Measurements from ENCODE around the gene CCDC71L.

The CCDC71L gene

GRCh38 chr7:106613279-106613678 lies 47.7 kb downstream of the CCDC71L start:
- TF ChIP-seq, protein P1, sequence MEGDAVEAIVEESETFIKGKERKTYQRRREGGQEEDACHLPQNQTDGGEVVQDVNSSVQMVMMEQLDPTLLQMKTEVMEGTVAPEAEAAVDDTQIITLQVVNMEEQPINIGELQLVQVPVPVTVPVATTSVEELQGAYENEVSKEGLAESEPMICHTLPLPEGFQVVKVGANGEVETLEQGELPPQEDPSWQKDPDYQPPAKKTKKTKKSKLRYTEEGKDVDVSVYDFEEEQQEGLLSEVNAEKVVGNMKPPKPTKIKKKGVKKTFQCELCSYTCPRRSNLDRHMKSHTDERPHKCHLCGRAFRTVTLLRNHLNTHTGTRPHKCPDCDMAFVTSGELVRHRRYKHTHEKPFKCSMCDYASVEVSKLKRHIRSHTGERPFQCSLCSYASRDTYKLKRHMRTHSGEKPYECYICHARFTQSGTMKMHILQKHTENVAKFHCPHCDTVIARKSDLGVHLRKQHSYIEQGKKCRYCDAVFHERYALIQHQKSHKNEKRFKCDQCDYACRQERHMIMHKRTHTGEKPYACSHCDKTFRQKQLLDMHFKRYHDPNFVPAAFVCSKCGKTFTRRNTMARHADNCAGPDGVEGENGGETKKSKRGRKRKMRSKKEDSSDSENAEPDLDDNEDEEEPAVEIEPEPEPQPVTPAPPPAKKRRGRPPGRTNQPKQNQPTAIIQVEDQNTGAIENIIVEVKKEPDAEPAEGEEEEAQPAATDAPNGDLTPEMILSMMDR (IDR thresholded peaks at IDR 0.05; ENCODE audit: low read depth, low read length), result no peak
- H3K4me3 ChIP-seq (replicated peaks in 1 of 2; ENCODE audit: low read depth in 2 of 2, low read length in 2 of 2), result no peak overlapping the region
- no peak for DNase-seq (ENCODE audit: low read depth in 2 of 2)

GRCh38 chr7:106612432-106612831 lies 48.5 kb downstream of the CCDC71L start:
- H3K4me3 ChIP-seq (replicated peaks in 1 of 2; ENCODE audit: low read depth in 2 of 2, low read length in 2 of 2), result no peak overlapping the region
- TF ChIP-seq, protein P1 (IDR thresholded peaks at IDR 0.05; ENCODE audit: low read depth, low read length), result no peak
- DNase-seq (ENCODE audit: low read depth in 2 of 2), result no peak

DNA sequence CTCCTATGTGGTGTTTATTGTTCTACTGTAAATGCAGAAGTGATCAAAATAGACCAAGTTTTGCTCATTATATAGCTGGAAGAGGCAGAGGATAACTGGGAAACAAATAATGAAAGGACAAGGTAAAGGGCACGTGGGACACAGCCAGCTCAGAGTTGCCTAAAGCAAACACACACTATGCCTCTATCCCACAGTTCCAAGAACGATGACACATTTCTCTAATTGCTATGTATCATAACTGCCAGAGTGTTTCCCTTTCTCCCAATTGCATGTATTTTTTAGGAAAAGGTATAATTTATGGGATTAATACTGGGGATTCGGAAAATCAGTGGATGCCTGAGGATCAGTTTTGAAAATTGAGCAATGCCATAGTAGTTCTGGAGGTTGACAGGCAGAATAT lies 49.0 kb downstream of the CCDC71L start:
- DNase-seq (ENCODE audit: low read depth in 2 of 2), result peak in 1 of 2 donors; percentile 28
- TF ChIP-seq, protein P1 (IDR thresholded peaks at IDR 0.05; ENCODE audit: low read depth, low read length), result no peak
- H3K4me3 ChIP-seq (replicated peaks in 1 of 2; ENCODE audit: low read depth in 2 of 2, low read length in 2 of 2), result no peak overlapping the region

GRCh38 chr7:106610996-106611886 lies 49.7 kb downstream of the CCDC71L start:
- no peak overlapping the region for H3K4me3 ChIP-seq (replicated peaks in 1 of 2; ENCODE audit: low read depth in 2 of 2, low read length in 2 of 2)
- peak in 1 of 2 donors; percentile 61 for DNase-seq (ENCODE audit: low read depth in 2 of 2)
- TF ChIP-seq, protein P1 (IDR thresholded peaks at IDR 0.05; ENCODE audit: low read depth, low read length), result no peak

- TF ChIP-seq, protein P1 (IDR thresholded peaks at IDR 0.05; ENCODE audit: low read depth, low read length), result no peak
- peak; percentile 86 to 94 for DNase-seq (ENCODE audit: low read depth in 2 of 2)
- H3K4me3 ChIP-seq (replicated peaks in 1 of 2; ENCODE audit: low read depth in 2 of 2, low read length in 2 of 2), result no peak overlapping the region
These were observed 51.5 kb downstream of the CCDC71L start for GRCh38 chr7:106609416-106609815.

DNA sequence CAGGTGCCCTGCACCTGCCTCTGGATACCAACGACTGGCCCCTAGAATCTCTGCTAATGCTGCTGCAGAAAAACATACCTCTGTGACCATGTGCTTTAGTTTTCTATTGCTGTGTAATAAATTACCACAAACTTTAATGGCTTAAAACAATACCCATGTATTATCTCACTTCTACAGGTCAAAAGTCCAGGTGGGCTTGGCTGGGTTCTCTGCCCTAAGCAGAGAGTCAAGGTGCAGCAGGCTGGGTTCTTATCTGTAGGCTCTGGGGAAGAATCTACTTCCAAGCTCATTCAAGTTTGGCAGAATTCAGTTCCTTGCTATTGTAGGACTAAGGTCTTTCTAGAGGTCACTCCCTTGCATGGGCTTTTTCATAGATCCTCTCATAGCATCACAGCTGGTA lies 52.3 kb downstream of the CCDC71L start:
- H3K4me3 ChIP-seq (replicated peaks in 1 of 2; ENCODE audit: low read depth in 2 of 2, low read length in 2 of 2), result no peak overlapping the region
- no peak for DNase-seq (ENCODE audit: low read depth in 2 of 2)
- TF ChIP-seq, protein P1 (IDR thresholded peaks at IDR 0.05; ENCODE audit: low read depth, low read length), result no peak
